SU-DHL-6 (cell line): ENCODE results near the gene STYX.

ENCODE experiments used
- H2AFZ ChIP-seq: fragments of 200-600 bp; sonication (generic); 2 replicates; pipeline ENCODE4 v1.6.1; 2014; ENCODE audit warnings: low read depth, mild to moderate bottlenecking, moderate library complexity, mixed read lengths, antibody characterized with exemption, low read length; ENCODE audit not compliant: severe bottlenecking
- H3F3A ChIP-seq: fragments of 200-600 bp; shearing (Covaris generic); 2 replicates; pipeline ENCODE4 v1.6.0; 2016; ENCODE audit warnings: antibody characterized with exemption, mild to moderate bottlenecking; ENCODE audit not compliant: insufficient read depth
- H3K27ac ChIP-seq: fragments of 200-600 bp; sonication (generic); 2 replicates; pipeline ENCODE4 v1.5.1; 2016; ENCODE audit warnings: low read depth, mild to moderate bottlenecking, low read length, moderate library complexity, mixed read lengths
- H3K27me3 ChIP-seq: fragments of 200-600 bp; sonication (generic), shearing (Covaris generic); 2 replicates; pipeline ENCODE4 v1.6.0; 2014; ENCODE audit warnings: mild to moderate bottlenecking, low read length
- H3K36me3 ChIP-seq: fragments of 200-600 bp; sonication (generic); 2 replicates; pipeline ENCODE4 v1.6.1; 2014; ENCODE audit warnings: mild to moderate bottlenecking, low read length, mixed read lengths
- H3K4me2 ChIP-seq: fragments of 300-600, 200-600 bp; shearing (Covaris generic), sonication (generic); 2 replicates; pipeline ENCODE4 v1.6.0; 2014; ENCODE audit warnings: low read length, low read depth, mild to moderate bottlenecking; ENCODE audit not compliant: poor library complexity, severe bottlenecking
- H3K4me3 ChIP-seq: fragments of 200-600 bp; sonication (generic); 2 replicates; pipeline ENCODE4 v1.5.1; 2014; ENCODE audit warnings: antibody characterized with exemption, low read length, mild to moderate bottlenecking, mixed read lengths; ENCODE audit not compliant: insufficient read depth, poor library complexity, severe bottlenecking
- H3K79me2 ChIP-seq: fragments of 200-600 bp; sonication (generic); 2 replicates; pipeline ENCODE4 v1.6.1; 2014; ENCODE audit warnings: mild to moderate bottlenecking, low read length, moderate library complexity; ENCODE audit not compliant: insufficient read depth
- H3K9ac ChIP-seq: fragments of 200-600 bp; sonication (generic); 2 replicates; pipeline ENCODE4 v1.7.0; 2014; ENCODE audit warnings: mild to moderate bottlenecking, low read length
- H3K9me2 ChIP-seq: fragments of 200-600 bp; sonication (generic); replicated peaks from 2 replicates; pipeline ENCODE4 v1.6.1; 2014; ENCODE audit warnings: low read length; ENCODE audit not compliant: insufficient read depth
- H3K9me3 ChIP-seq: fragments of 200-600 bp; sonication (generic); 2 replicates; pipeline ENCODE4 v1.6.1; 2014; ENCODE audit warnings: low read length, mixed read lengths; ENCODE audit not compliant: insufficient read depth
- H4K20me1 ChIP-seq: fragments of 200-600 bp; sonication (generic); 2 replicates; pipeline ENCODE4 v1.6.1; 2014; ENCODE audit warnings: low read depth, mild to moderate bottlenecking, antibody characterized with exemption, low read length, moderate library complexity, mixed read lengths
- EZH2phosphoT487 ChIP-seq: fragments of 200-600 bp; sonication (generic), shearing (Covaris generic); conservative IDR thresholded peaks from 2 replicates; pipeline ENCODE4 v1.6.1; 2018; ENCODE audit warnings: mild to moderate bottlenecking, antibody characterized with exemption, low read length, moderate library complexity, mixed read lengths
- TF ChIP-seq, protein P1 (sequence below): fragments of 200-600 bp; sonication (generic); IDR thresholded peaks from one replicate; pipeline ENCODE4 v1.5.1; 2017; ENCODE audit warnings: antibody characterized with exemption, mild to moderate bottlenecking, low read length, moderate library complexity; ENCODE audit not compliant: insufficient read depth, poor library complexity, severe bottlenecking

Gene STYX

GRCh38 chr14:52798826-52799225 is 68.9 kb downstream of the STYX start:
- Histone ChIP-seq H3K9me3 (no peaks in the 10 kb centered on the region), H3K9me2 (no peaks in the 10 kb centered on the region), H3K36me3 (no peaks in the 10 kb centered on the region), H2AFZ (peak overlapping the region; percentile 49), H3K27me3 (no peaks in the 10 kb centered on the region), H3K27ac (no peak overlapping the region), H3K4me3 (no peak overlapping the region), H3K79me2 (no peaks in the 10 kb centered on the region), H3F3A (no peaks in the 10 kb centered on the region), H4K20me1 (no peaks in the 10 kb centered on the region), H3K4me2 (no peak overlapping the region), H3K9ac (no peak overlapping the region)
- no peak for TF ChIP-seq EZH2phosphoT487
- TF ChIP-seq, protein P1, sequence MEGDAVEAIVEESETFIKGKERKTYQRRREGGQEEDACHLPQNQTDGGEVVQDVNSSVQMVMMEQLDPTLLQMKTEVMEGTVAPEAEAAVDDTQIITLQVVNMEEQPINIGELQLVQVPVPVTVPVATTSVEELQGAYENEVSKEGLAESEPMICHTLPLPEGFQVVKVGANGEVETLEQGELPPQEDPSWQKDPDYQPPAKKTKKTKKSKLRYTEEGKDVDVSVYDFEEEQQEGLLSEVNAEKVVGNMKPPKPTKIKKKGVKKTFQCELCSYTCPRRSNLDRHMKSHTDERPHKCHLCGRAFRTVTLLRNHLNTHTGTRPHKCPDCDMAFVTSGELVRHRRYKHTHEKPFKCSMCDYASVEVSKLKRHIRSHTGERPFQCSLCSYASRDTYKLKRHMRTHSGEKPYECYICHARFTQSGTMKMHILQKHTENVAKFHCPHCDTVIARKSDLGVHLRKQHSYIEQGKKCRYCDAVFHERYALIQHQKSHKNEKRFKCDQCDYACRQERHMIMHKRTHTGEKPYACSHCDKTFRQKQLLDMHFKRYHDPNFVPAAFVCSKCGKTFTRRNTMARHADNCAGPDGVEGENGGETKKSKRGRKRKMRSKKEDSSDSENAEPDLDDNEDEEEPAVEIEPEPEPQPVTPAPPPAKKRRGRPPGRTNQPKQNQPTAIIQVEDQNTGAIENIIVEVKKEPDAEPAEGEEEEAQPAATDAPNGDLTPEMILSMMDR = no peak

GRCh38 chr14:52801014-52801712 is 71.2 kb downstream of the STYX start:
- no peaks in the 10 kb centered on the region for H4K20me1 ChIP-seq
- no peak overlapping the region for H2AFZ ChIP-seq
- no peak for TF ChIP-seq EZH2phosphoT487
- TF ChIP-seq, protein P1 = no peak
- no peaks in the 10 kb centered on the region for H3K79me2 ChIP-seq
- no peak overlapping the region for H3K4me2 ChIP-seq
- H3K27ac ChIP-seq = no peak overlapping the region
- H3K27me3 ChIP-seq = no peaks in the 10 kb centered on the region
- no peaks in the 10 kb centered on the region for H3F3A ChIP-seq
- H3K9ac ChIP-seq = no peak overlapping the region
- H3K36me3 ChIP-seq = no peaks in the 10 kb centered on the region
- no peaks in the 10 kb centered on the region for H3K9me3 ChIP-seq
- H3K4me3 ChIP-seq = no peak overlapping the region
- H3K9me2 ChIP-seq = no peaks in the 10 kb centered on the region

DNA sequence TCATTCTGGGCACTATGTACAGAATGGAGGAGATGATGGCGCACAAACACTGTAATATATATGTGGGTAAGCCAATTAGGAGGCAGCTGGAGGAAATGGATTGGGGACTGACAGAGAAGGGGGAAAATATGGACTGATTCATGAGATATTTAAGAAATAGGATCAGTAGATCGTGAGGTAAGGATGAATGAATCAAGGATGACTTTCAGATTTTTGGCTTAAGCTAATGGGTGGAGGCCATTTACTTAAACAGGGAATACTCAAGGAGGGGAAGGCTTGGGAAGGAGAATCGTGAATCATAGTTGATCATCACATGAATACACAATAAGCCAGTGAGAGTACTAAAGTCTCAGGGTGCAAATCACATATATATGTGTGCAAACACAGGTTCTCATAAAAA is 72.6 kb downstream of the STYX start:
- no peaks in the 10 kb centered on the region for H3K36me3 ChIP-seq
- H4K20me1 ChIP-seq = no peaks in the 10 kb centered on the region
- H3K4me3 ChIP-seq = no peak overlapping the region
- H3K27ac ChIP-seq = no peak overlapping the region
- H3K9me3 ChIP-seq = no peaks in the 10 kb centered on the region
- H3K4me2 ChIP-seq = no peak overlapping the region
- H2AFZ ChIP-seq = no peak overlapping the region
- H3K9ac ChIP-seq = no peak overlapping the region
- no peaks in the 10 kb centered on the region for H3K27me3 ChIP-seq
- no peak for TF ChIP-seq EZH2phosphoT487
- TF ChIP-seq, protein P1 = no peak
- no peaks in the 10 kb centered on the region for H3F3A ChIP-seq
- H3K9me2 ChIP-seq = no peaks in the 10 kb centered on the region
- no peaks in the 10 kb centered on the region for H3K79me2 ChIP-seq

GRCh38 chr14:52806115-52806514 is 76.1 kb downstream of the STYX start:
- no peak for TF ChIP-seq EZH2phosphoT487
- TF ChIP-seq, protein P1 = no peak
- no peak overlapping the region for H3K4me2 ChIP-seq
- no peaks in the 10 kb centered on the region for H3K79me2 ChIP-seq
- H3K9me2 ChIP-seq = no peaks in the 10 kb centered on the region
- H2AFZ ChIP-seq = no peak overlapping the region
- H3K9me3 ChIP-seq = no peaks in the 10 kb centered on the region
- no peak overlapping the region for H3K9ac ChIP-seq
- H3K27me3 ChIP-seq = no peaks in the 10 kb centered on the region
- H3K27ac ChIP-seq = no peak overlapping the region
- no peak overlapping the region for H3K4me3 ChIP-seq
- H3K36me3 ChIP-seq = no peaks in the 10 kb centered on the region
- H4K20me1 ChIP-seq = no peaks in the 10 kb centered on the region
- H3F3A ChIP-seq = no peaks in the 10 kb centered on the region
